Neural cell (in vitro differentiated cells): Measurements from ENCODE around the gene GBA2. TPM values are rescaled to one million over a fixed set of nuclear protein-coding genes. Genes with fewer than 3 reads are reported as not detected.

Source experiments
- H2AFZ ChIP-seq: fragments of 200-600, 300-800 bp; sonication (generic), shearing (Covaris generic); 2 replicates; pipeline ENCODE4 v1.6.0; 2014; ENCODE audit warnings: low read depth, mild to moderate bottlenecking, antibody characterized with exemption, low read length, moderate library complexity
- H3F3A ChIP-seq: fragments of 200-600 bp; shearing (Covaris generic); 2 replicates; pipeline ENCODE4 v1.6.1; 2016; ENCODE audit warnings: mild to moderate bottlenecking, moderate library complexity, mixed read lengths, antibody characterized with exemption, low read length; ENCODE audit not compliant: insufficient read depth, poor library complexity, severe bottlenecking
- H3K27ac ChIP-seq: fragments of 200-600, 300-800 bp; sonication (generic), shearing (Covaris generic); 2 replicates; pipeline ENCODE4 v1.5.1; 2014; ENCODE audit warnings: mild to moderate bottlenecking, low read length, moderate library complexity
- H3K27me3 ChIP-seq: fragments of 300-800, 200-600 bp; sonication (generic), shearing (Covaris generic); 2 replicates; pipeline ENCODE4 v1.6.0; 2014; ENCODE audit warnings: mild to moderate bottlenecking, low read depth, low read length, moderate library complexity; ENCODE audit not compliant: insufficient read depth
- H3K36me3 ChIP-seq: fragments of 300-800, 200-600 bp; sonication (generic), shearing (Covaris generic); 2 replicates; pipeline ENCODE4 v1.5.1; 2014; ENCODE audit warnings: mild to moderate bottlenecking, antibody characterized with exemption, low read length, moderate library complexity; ENCODE audit not compliant: insufficient read depth
- H3K4me2 ChIP-seq: fragments of 300-800, 200-600 bp; sonication (generic), shearing (Covaris generic); 2 replicates; pipeline ENCODE4 v1.6.0; 2014; ENCODE audit warnings: mild to moderate bottlenecking, low read length
- H3K4me3 ChIP-seq: fragments of 300-800, 200-600 bp; sonication (generic), shearing (Covaris generic); 2 replicates; pipeline ENCODE4 v1.5.1; 2014; ENCODE audit warnings: mild to moderate bottlenecking, low read length, moderate library complexity
- H3K79me2 ChIP-seq: fragments of 200-600 bp; shearing (Covaris generic); replicated peaks from 2 replicates; pipeline ENCODE4 v1.6.0; 2014; ENCODE audit warnings: mild to moderate bottlenecking, low read length, moderate library complexity; ENCODE audit not compliant: insufficient read depth
- H3K9ac ChIP-seq: fragments of 300-800, 200-600 bp; sonication (generic), shearing (Covaris generic); 2 replicates; pipeline ENCODE4 v1.6.1; 2016; ENCODE audit warnings: mild to moderate bottlenecking, low read length, mixed read lengths
- H3K9me2 ChIP-seq: fragments of 200-600 bp; shearing (Covaris generic); 2 replicates; pipeline ENCODE4 v1.6.1; 2016; ENCODE audit warnings: mild to moderate bottlenecking, low read length, mixed read lengths; ENCODE audit not compliant: insufficient read depth
- H3K9me3 ChIP-seq: fragments of 200-600, 300-800 bp; sonication (generic), shearing (Covaris generic); 2 replicates; pipeline ENCODE4 v1.6.1; 2016; ENCODE audit warnings: mild to moderate bottlenecking, mixed run types, low read length, moderate library complexity, mixed read lengths
- H4K20me1 ChIP-seq: fragments of 200-600 bp; shearing (Covaris generic); 2 replicates; pipeline ENCODE4 v1.6.1; 2016; ENCODE audit warnings: mild to moderate bottlenecking, mixed run types; ENCODE audit not compliant: insufficient read depth
- CTCF ChIP-seq: fragments of 450-650 bp; IDR thresholded peaks from 2 replicates; pipeline ENCODE4 v1.5.1; 2014; ENCODE audit warnings: antibody characterized with exemption, mild to moderate bottlenecking, moderate library complexity; ENCODE audit not compliant: poor library complexity, severe bottlenecking
- EP300 ChIP-seq: fragments of 450-650 bp; conservative IDR thresholded peaks from 2 replicates; pipeline ENCODE4 v1.6.1; 2014; ENCODE audit warnings: antibody characterized with exemption, mild to moderate bottlenecking, moderate library complexity; ENCODE audit not compliant: poor library complexity, severe bottlenecking
- EZH2 ChIP-seq: fragments of 200-600, 300-800 bp; shearing (Covaris generic), sonication (generic); IDR thresholded peaks from 2 replicates; pipeline ENCODE4 v1.6.1; 2014; ENCODE audit warnings: antibody characterized with exemption, low read length, borderline replicate concordance, mild to moderate bottlenecking; ENCODE audit not compliant: insufficient read depth, poor library complexity, severe bottlenecking
- MXI1 ChIP-seq: fragments of 450-650 bp; conservative IDR thresholded peaks from 2 replicates; pipeline ENCODE4 v1.6.1; 2014; ENCODE audit warnings: antibody characterized with exemption, mild to moderate bottlenecking; ENCODE audit not compliant: poor library complexity, severe bottlenecking
- POLR2AphosphoS5 ChIP-seq: IDR thresholded peaks from 2 replicates; pipeline ENCODE4 v1.6.1; 2012
- RAD21 ChIP-seq: fragments of 450-650 bp; conservative IDR thresholded peaks from 2 replicates; pipeline ENCODE4 v1.6.1; 2014; ENCODE audit warnings: antibody characterized with exemption, mild to moderate bottlenecking, moderate library complexity
- REST ChIP-seq: IDR thresholded peaks from 2 replicates; pipeline ENCODE4 v1.6.1; 2012; ENCODE audit warnings: borderline replicate concordance
- SMC3 ChIP-seq: fragments of 450-650 bp; conservative IDR thresholded peaks from 2 replicates; pipeline ENCODE4 v1.6.1; 2014; ENCODE audit warnings: antibody characterized with exemption, mild to moderate bottlenecking, moderate library complexity; ENCODE audit not compliant: poor library complexity
- TAF1 ChIP-seq: IDR thresholded peaks from 2 replicates; pipeline ENCODE4 v1.6.1; 2012; ENCODE audit warnings: low read depth
- polyA plus RNA-seq: library from polyadenylated mRNA; depleted of rRNA; stranded (reverse); fragments of >200 nt; gene quantifications from 2 replicates; pipeline ENCODE4 v1.2.3, GENCODE V29; 2014

GBA2 gene
- polyA plus RNA-seq, 1 donor from 2014 or later, result 113 TPM

GRCh38 chr9:35687972-35688557 is 61.0 kb downstream of the GBA2 start:
- Histone ChIP-seq H3K36me3 (no peaks in the 10 kb centered on the region), H3F3A (no peaks in the 10 kb centered on the region), H3K9ac (no peak overlapping the region), H3K9me3 (no peaks in the 10 kb centered on the region), H4K20me1 (no peaks in the 10 kb centered on the region), H2AFZ (no peak overlapping the region), H3K27me3 (peaks cover 27% of the 10 kb centered on the region), H3K27ac (no peak overlapping the region), H3K9me2 (no peaks in the 10 kb centered on the region), H3K4me2 (no peak overlapping the region), H3K4me3 (no peak overlapping the region), H3K79me2 (no peaks in the 10 kb centered on the region)
- TF ChIP-seq MXI1 (no peak), RAD21 (no peak), POLR2AphosphoS5 (no peak), EZH2 (no peak), CTCF (no peak), EP300 (no peak), REST (no peak), SMC3 (no peak), TAF1 (no peak)

- Histone ChIP-seq H3K4me3 (no peak overlapping the region), H3F3A (no peaks in the 10 kb centered on the region), H4K20me1 (no peaks in the 10 kb centered on the region), H3K4me2 (no peak overlapping the region), H3K9me2 (no peaks in the 10 kb centered on the region), H3K79me2 (no peaks in the 10 kb centered on the region), H3K27me3 (peaks cover 27% of the 10 kb centered on the region), H3K36me3 (no peaks in the 10 kb centered on the region), H3K9ac (no peak overlapping the region), H3K9me3 (no peaks in the 10 kb centered on the region), H3K27ac (no peak overlapping the region), H2AFZ (no peak overlapping the region)
- TF ChIP-seq REST (no peak), EZH2 (no peak), TAF1 (no peak), SMC3 (no peak), POLR2AphosphoS5 (no peak), CTCF (no peak), MXI1 (no peak), RAD21 (no peak), EP300 (no peak)
Measured at GRCh38 chr9:35687306-35687705, 61.7 kb downstream of the GBA2 start.
